Activated T-helper 1 cell treated with anti-CD3 and anti-CD28 coated beads, Interleukin-12 subunit alpha, Interleukin-12 subunit beta, Interleukin-2, Interleukin-4 antibody, amounts not matched to agents 30 ng/mL and 10 ng/mL and 1 ng/mL, durations not matched to agents 14 hours and 24 hours and 36 hours (primary cell): ENCODE measurements around the gene SSBP3. TPM values are rescaled to one million over a fixed set of nuclear protein-coding genes. Genes with fewer than 3 reads are reported as not detected.
A peak's percentile ranks its signal among the peaks of the same experiment; 100 is the strongest.

ENCODE experiments used
- DNase-seq: peaks from one replicate; pipeline ENCODE4 v3.0.0; 2021; ENCODE audit warnings: low spot score
- H3K27ac Mint-ChIP-seq: one replicate; pipeline ENCODE4 v1.8.0; 2021; ENCODE audit warnings: mild to moderate bottlenecking, mixed read lengths
- H3K27me3 Mint-ChIP-seq: one replicate; pipeline ENCODE4 v1.8.0; 2022; ENCODE audit warnings: mild to moderate bottlenecking, moderate library complexity, mixed read lengths; ENCODE audit not compliant: insufficient read depth
- H3K36me3 Mint-ChIP-seq: one replicate; pipeline ENCODE4 v1.8.0; 2021; ENCODE audit warnings: low read depth, mixed read lengths
- H3K4me1 Mint-ChIP-seq: one replicate; pipeline ENCODE4 v1.8.0; 2021; ENCODE audit warnings: low read depth, mixed read lengths
- H3K4me3 Mint-ChIP-seq: one replicate; pipeline ENCODE4 v1.8.0; 2021; ENCODE audit warnings: mild to moderate bottlenecking, moderate library complexity, mixed read lengths
- H3K9me3 Mint-ChIP-seq: one replicate; pipeline ENCODE4 v1.8.0; 2021; ENCODE audit warnings: mixed read lengths
- intact Hi-C: fragments of 100-400 bp; cut with micrococcal nuclease; formaldehyde crosslinking; loops from one replicate; pipeline ENCODE4 v1.15.1; 2024
- total RNA-seq: library from RNA; stranded (reverse); gene quantifications from 2 replicates; pipeline ENCODE4 v1.2.3, GENCODE V29; 2022

SSBP3 gene
- total RNA-seq, 1 donor from 2014 or later = 98.0 TPM

GRCh38 chr1:54227891-54228310 lies 178.3 kb downstream of the SSBP3 start:
- Mint-ChIP-seq H3K4me3 (no peak overlapping the region), H3K4me1 (peaks cover 27% of the 10 kb centered on the region), H3K27me3 (no peaks in the 10 kb centered on the region), H3K9me3 (no peaks in the 10 kb centered on the region), H3K27ac (peak overlapping the region; percentile 8), H3K36me3 (peaks cover 25% of the 10 kb centered on the region)
- no peak for DNase-seq
- intact Hi-C loops = no loop called here

- peaks cover 29% of the 10 kb centered on the region for H3K36me3 Mint-ChIP-seq
- no peak for DNase-seq
- no peak overlapping the region for H3K4me3 Mint-ChIP-seq
- H3K27ac Mint-ChIP-seq = peak overlapping the region; percentile 44
- H3K9me3 Mint-ChIP-seq = no peaks in the 10 kb centered on the region
- no peaks in the 10 kb centered on the region for H3K27me3 Mint-ChIP-seq
- intact Hi-C loops = no loop called here
- peaks cover 27% of the 10 kb centered on the region for H3K4me1 Mint-ChIP-seq
Observed at GRCh38 chr1:54227091-54227602, 179.0 kb downstream of the SSBP3 start.

GRCh38 chr1:54225986-54226559 lies 180.1 kb downstream of the SSBP3 start:
- H3K27ac Mint-ChIP-seq = no peak overlapping the region
- H3K4me1 Mint-ChIP-seq = peaks cover 22% of the 10 kb centered on the region
- H3K9me3 Mint-ChIP-seq = no peaks in the 10 kb centered on the region
- H3K36me3 Mint-ChIP-seq = peaks cover 32% of the 10 kb centered on the region
- H3K4me3 Mint-ChIP-seq = no peak overlapping the region
- H3K27me3 Mint-ChIP-seq = no peaks in the 10 kb centered on the region
- no peak for DNase-seq
- intact Hi-C loops = no loop called here

- no peaks in the 10 kb centered on the region for H3K27me3 Mint-ChIP-seq
- peaks cover 15% of the 10 kb centered on the region for H3K4me1 Mint-ChIP-seq
- H3K36me3 Mint-ChIP-seq = peaks cover 29% of the 10 kb centered on the region
- H3K9me3 Mint-ChIP-seq = no peaks in the 10 kb centered on the region
- DNase-seq = no peak
- H3K27ac Mint-ChIP-seq = peak overlapping the region; percentile 55
- intact Hi-C loops = no loop called here
- H3K4me3 Mint-ChIP-seq = no peak overlapping the region
Observed at GRCh38 chr1:54225378-54225777, 180.8 kb downstream of the SSBP3 start.

GRCh38 chr1:54224233-54224632 lies 182.0 kb downstream of the SSBP3 start:
- Mint-ChIP-seq H3K36me3 (peaks cover 24% of the 10 kb centered on the region), H3K4me3 (no peak overlapping the region), H3K27me3 (no peaks in the 10 kb centered on the region), H3K4me1 (peaks cover 3% of the 10 kb centered on the region), H3K9me3 (no peaks in the 10 kb centered on the region), H3K27ac (no peak overlapping the region)
- DNase-seq = no peak
- intact Hi-C loops = no loop called here

- H3K36me3 Mint-ChIP-seq = peaks cover 23% of the 10 kb centered on the region
- H3K9me3 Mint-ChIP-seq = no peaks in the 10 kb centered on the region
- intact Hi-C loops = no loop called here
- no peaks in the 10 kb centered on the region for H3K4me1 Mint-ChIP-seq
- H3K27ac Mint-ChIP-seq = no peak overlapping the region
- DNase-seq = no peak
- no peak overlapping the region for H3K4me3 Mint-ChIP-seq
- no peaks in the 10 kb centered on the region for H3K27me3 Mint-ChIP-seq
Observed at GRCh38 chr1:54223441-54224202, 182.6 kb downstream of the SSBP3 start.

GRCh38 chr1:54222711-54223110 lies 183.5 kb downstream of the SSBP3 start:
- no peaks in the 10 kb centered on the region for H3K9me3 Mint-ChIP-seq
- intact Hi-C loops = no loop called here
- no peaks in the 10 kb centered on the region for H3K4me1 Mint-ChIP-seq
- H3K36me3 Mint-ChIP-seq = peaks cover 25% of the 10 kb centered on the region
- no peak overlapping the region for H3K27ac Mint-ChIP-seq
- H3K4me3 Mint-ChIP-seq = no peak overlapping the region
- H3K27me3 Mint-ChIP-seq = no peaks in the 10 kb centered on the region
- DNase-seq = no peak

- intact Hi-C loops = no loop called here
- Mint-ChIP-seq H3K4me3 (no peak overlapping the region), H3K9me3 (no peaks in the 10 kb centered on the region), H3K36me3 (peaks cover 30% of the 10 kb centered on the region), H3K4me1 (no peaks in the 10 kb centered on the region), H3K27me3 (no peaks in the 10 kb centered on the region), H3K27ac (no peak overlapping the region)
- DNase-seq = no peak
Observed at GRCh38 chr1:54221867-54222484, 184.2 kb downstream of the SSBP3 start.

GRCh38 chr1:54221113-54221834 lies 184.9 kb downstream of the SSBP3 start:
- no peaks in the 10 kb centered on the region for H3K27me3 Mint-ChIP-seq
- intact Hi-C loops = no loop called here
- DNase-seq = no peak
- H3K36me3 Mint-ChIP-seq = peaks cover 35% of the 10 kb centered on the region
- no peaks in the 10 kb centered on the region for H3K4me1 Mint-ChIP-seq
- H3K4me3 Mint-ChIP-seq = no peak overlapping the region
- no peaks in the 10 kb centered on the region for H3K9me3 Mint-ChIP-seq
- H3K27ac Mint-ChIP-seq = peak overlapping the region; percentile 12

- peak overlapping the region; percentile 4 for H3K27ac Mint-ChIP-seq
- H3K4me1 Mint-ChIP-seq = no peaks in the 10 kb centered on the region
- intact Hi-C loops = no loop called here
- peaks cover 38% of the 10 kb centered on the region for H3K36me3 Mint-ChIP-seq
- no peaks in the 10 kb centered on the region for H3K9me3 Mint-ChIP-seq
- no peak for DNase-seq
- no peaks in the 10 kb centered on the region for H3K27me3 Mint-ChIP-seq
- H3K4me3 Mint-ChIP-seq = no peak overlapping the region
Observed at GRCh38 chr1:54220004-54220811, 186.0 kb downstream of the SSBP3 start.

GRCh38 chr1:54219688-54220003 lies 186.5 kb downstream of the SSBP3 start:
- Mint-ChIP-seq H3K4me1 (no peaks in the 10 kb centered on the region), H3K9me3 (no peaks in the 10 kb centered on the region), H3K4me3 (no peak overlapping the region), H3K36me3 (peaks cover 41% of the 10 kb centered on the region), H3K27ac (peak overlapping the region; percentile 4), H3K27me3 (no peaks in the 10 kb centered on the region)
- intact Hi-C loops = no loop called here
- DNase-seq = no peak

GRCh38 chr1:54218883-54219687 lies 187.1 kb downstream of the SSBP3 start:
- H3K4me3 Mint-ChIP-seq = no peak overlapping the region
- H3K36me3 Mint-ChIP-seq = peaks cover 45% of the 10 kb centered on the region
- H3K27ac Mint-ChIP-seq = peak overlapping the region; percentile 73
- intact Hi-C loops = no loop called here
- no peaks in the 10 kb centered on the region for H3K27me3 Mint-ChIP-seq
- H3K9me3 Mint-ChIP-seq = no peaks in the 10 kb centered on the region
- no peaks in the 10 kb centered on the region for H3K4me1 Mint-ChIP-seq
- no peak for DNase-seq
